HG02973 (cell line): ENCODE data around the gene SRD5A1.

Experiments
- ATAC-seq: cut with Tn5 transposase; IDR thresholded peaks from one replicate; pipeline ENCODE4 v1.9.1; 2021; ENCODE audit warnings: moderate library complexity; ENCODE audit not compliant: unreplicated experiment

SRD5A1 gene, protein sequence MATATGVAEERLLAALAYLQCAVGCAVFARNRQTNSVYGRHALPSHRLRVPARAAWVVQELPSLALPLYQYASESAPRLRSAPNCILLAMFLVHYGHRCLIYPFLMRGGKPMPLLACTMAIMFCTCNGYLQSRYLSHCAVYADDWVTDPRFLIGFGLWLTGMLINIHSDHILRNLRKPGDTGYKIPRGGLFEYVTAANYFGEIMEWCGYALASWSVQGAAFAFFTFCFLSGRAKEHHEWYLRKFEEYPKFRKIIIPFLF

DNA sequence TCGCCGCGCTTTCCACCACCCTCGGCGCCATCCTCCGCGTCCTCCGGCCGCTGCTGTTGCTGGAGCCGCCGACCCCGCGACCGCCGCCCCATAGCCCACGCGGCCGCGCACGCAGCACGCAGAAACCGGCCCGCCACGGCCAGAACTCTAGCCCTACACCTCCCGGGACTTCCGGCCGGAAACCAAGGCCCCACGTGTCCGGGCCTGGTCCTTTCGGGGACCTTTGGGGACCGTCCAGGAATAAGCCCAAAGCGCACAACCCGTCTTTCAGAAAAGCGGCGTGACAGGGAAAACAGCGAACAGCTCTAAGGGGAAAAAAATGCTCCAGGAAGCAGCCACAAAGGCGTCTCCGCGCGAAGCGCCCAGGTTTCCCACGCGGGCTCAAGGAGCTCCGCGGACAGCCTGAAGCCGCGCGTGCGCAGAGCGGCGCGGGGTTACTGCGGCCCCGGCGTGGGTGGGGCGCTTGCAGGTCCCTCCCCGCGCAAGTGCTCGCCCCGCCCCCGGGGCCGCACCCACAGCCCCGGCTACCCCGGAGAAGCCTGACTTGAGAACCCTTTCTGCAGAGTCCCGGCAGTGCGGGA is at the start of gene SRD5A1, which contains the start of gene NSUN2:
Gene SRD5A1 (plus strand): TSS at position 553 of the 581 bp plus-strand sequence. CDS start 137 bp downstream, outside the sequence.
Gene NSUN2 (minus strand): TSS at position 157 of the 581 bp plus-strand sequence. CDS start 65 bp downstream, at position 92.
- peak; percentile 80 for ATAC-seq

DNA sequence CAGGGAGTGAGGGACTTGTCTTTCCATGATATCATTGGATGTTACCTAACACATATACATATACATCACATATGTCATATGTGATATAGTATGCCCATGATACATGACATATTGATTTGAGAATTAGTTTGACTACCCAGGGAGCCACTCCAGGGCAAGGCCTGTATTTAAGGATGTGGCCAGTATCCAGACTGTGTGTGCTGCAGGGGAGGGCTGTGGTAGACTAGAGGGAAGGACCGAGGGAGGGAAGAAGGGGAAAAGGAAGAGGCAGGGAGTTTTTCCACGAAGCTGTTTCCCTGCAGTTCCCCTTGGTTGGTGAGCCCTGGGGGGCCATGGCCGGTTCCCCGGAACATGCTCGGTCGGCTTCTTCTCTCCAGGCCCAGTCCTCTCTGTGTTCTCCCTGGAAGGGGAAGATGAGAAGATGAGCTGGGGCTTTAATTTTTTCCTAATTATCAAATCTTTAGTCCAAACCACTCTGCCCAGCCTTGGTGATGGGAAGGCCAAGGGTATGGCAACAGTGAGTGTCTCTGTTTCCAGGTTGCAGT is 49.1 kb upstream of the SRD5A1 start:
- ATAC-seq, result no peak

DNA sequence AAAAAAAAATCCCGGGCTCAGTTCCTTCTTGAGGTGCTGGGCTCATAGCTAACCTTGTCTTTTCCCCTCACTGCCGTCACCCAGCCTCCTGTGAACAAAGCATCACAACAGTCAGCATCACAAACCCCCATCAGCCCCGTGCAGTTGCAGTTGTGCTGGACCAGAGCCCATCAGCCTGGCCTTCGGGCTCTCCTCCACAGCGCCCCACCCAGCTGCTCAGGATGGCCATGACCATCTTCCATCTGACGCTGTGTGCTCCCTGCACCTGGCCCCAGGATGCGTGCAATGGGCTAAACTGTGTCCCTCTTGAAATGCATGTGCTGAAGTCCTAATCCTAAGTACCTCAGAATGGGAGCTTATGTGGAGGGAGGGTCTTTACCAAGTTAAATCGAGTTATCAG is 48.5 kb upstream of the SRD5A1 start:
- no peak for ATAC-seq

GRCh38 chr5:6585168-6585567 is 48.1 kb upstream of the SRD5A1 start:
- ATAC-seq, result no peak

- ATAC-seq, result no peak
Observed at GRCh38 chr5:6585939-6586646, 47.1 kb upstream of the SRD5A1 start.

DNA sequence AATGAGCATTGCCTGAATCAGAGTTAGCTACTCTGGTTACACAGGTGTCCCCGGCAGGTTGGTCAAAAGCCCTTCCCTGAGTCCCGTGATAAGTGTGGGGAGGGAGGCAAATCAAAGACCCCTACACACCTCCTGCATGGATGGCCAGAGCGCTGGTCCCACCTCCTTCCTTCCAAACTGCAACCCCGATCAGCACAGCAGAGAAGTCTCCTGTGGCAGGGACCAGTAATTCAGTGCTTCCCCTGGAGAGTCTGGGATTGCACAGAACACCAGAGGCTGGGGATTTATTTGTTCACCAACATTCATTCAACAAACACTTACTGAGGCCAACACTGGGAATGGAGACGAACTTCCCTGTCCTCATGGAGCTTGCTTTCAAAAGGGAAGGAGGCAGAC is 46.6 kb upstream of the SRD5A1 start:
- no peak for ATAC-seq

DNA sequence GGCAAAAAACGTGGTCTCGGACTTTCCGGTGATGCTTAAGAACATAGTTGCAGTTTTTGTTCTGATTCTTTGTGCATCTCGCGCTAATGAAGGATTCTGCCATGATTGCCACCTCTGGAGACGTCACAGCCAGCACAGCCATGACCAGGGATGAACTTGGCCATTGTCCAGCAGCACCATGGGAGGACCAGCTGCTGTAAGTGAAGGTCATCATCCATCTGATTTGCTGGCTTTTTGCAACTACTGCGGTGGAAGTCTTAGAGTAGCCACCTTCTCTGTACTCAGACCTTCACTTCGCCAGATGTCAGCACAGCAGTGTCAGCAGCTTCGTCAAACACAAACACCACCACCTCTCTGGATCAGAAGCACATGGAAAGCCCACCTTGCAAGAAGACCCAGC is 46.1 kb upstream of the SRD5A1 start:
- ATAC-seq, result no peak

GRCh38 chr5:6590581-6590980 is 42.7 kb upstream of the SRD5A1 start:
- no peak for ATAC-seq

- no peak for ATAC-seq
Observed at GRCh38 chr5:6591671-6592288, 41.5 kb upstream of the SRD5A1 start.

- no peak for ATAC-seq
Observed at GRCh38 chr5:6592601-6593000, 40.6 kb upstream of the SRD5A1 start.

- no peak for ATAC-seq
Observed at GRCh38 chr5:6593148-6594016, 39.9 kb upstream of the SRD5A1 start.

DNA sequence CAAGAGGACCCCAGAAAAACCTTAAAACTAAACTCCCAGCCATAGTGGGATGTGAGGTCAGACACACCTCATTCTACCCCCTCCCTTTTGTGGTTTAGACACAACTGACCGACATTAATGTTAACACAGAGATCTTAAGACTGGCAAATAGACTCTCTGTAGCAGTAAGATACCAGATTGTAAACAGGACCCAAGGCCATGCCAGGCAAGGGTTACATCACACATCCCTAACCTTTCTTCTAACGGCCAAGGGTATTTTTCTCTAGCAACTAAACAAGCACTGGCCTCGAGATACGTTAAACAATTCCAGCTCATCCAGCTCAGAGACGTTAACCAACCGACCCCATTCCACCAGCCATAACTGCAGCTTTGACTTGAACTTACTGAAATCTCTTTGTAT is 39.2 kb upstream of the SRD5A1 start:
- no peak for ATAC-seq

DNA sequence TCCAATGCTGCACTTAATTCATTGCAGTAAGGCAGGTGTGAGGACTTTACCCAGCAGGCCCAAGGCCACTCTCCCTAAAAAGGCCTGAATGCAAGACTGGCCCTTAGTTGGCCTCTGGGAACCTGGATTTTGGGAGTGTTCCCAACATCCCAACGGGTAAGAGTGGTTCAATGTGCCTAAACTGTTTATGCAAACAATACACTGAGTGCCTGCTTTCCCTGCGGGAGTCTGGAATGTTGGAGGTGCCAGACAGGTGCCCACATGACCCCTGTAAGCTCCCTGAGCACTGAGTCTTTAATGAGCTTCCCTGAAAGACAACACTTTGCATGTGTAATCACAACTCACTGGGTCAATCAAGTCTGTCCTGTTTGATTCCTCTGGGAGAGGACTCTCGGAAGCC is 37.8 kb upstream of the SRD5A1 start:
- no peak for ATAC-seq

DNA sequence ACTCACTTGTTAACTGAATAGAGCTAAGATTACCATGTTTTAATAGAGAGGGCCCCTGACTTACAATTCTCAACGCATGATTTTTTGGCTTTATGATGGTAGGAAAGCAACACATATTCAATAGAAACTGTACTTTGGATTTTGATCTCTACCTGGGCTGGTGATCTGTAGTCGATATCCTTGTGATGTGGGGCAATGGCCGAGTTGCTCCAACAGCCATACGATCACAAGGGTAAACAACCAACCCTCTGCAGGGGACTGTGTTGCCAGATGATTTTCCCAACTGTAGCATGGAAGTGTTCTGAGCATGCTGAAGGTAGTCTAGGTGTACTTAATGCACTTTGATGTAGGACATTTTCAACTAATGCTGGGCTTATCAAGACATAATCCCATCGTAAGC is 36.9 kb upstream of the SRD5A1 start:
- ATAC-seq, result no peak

- ATAC-seq, result no peak
Observed at GRCh38 chr5:6597557-6597956, 35.7 kb upstream of the SRD5A1 start.

- ATAC-seq, result no peak
Observed at GRCh38 chr5:6598351-6598900, 34.8 kb upstream of the SRD5A1 start.

- no peak for ATAC-seq
Observed at GRCh38 chr5:6599739-6600138, 33.5 kb upstream of the SRD5A1 start.

- ATAC-seq, result no peak
Observed at GRCh38 chr5:6601271-6601670, 32.0 kb upstream of the SRD5A1 start.

GRCh38 chr5:6601816-6602215 is 31.4 kb upstream of the SRD5A1 start:
- ATAC-seq, result no peak

DNA sequence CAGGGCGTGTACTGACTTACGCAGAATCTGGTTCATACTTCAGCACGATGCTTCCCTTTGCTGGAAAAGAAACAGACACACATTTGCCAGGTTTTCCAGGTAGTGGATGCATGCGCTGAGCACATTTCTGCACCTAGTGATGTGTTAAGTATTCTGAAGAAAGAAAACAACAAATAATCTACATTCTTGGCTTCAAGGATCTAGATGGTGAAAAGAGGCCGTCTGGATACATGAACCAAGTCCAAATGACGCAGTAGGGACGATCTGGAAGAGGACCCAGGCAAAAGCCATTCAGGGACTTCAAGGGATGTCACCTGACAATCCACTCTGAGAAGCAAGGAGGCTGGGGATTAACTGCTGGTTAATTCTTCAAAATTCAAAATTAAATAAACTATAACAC is 30.8 kb upstream of the SRD5A1 start:
- ATAC-seq, result no peak
